Bronchial epithelial cell (primary cell): ENCODE data around the gene ESPN. TPM values are rescaled to one million over a fixed set of nuclear protein-coding genes. Genes with fewer than 3 reads are reported as not detected.

Source experiments
- DNase-seq: peaks from one replicate; pipeline ENCODE4 v3.0.0-alpha.2; 2010; ENCODE audit warnings: low read depth
- FAIRE-seq: peaks from 2 replicates; lab custom pipeline; 2011; peaks lifted over from hg19 to GRCh38; lab: Jason Lieb, UNC
- H3K27me3 ChIP-seq: 2 replicates; pipeline ENCODE4 v1.5.1; 2011; ENCODE audit warnings: low read length; ENCODE audit not compliant: control insufficient read depth, insufficient read depth
- H3K36me3 ChIP-seq: 2 replicates; pipeline ENCODE4 v1.5.1; 2011; ENCODE audit warnings: low read length; ENCODE audit not compliant: control insufficient read depth, insufficient read depth
- H3K4me3 ChIP-seq: 2 replicates; pipeline ENCODE4 v1.5.1; 2011; ENCODE audit warnings: mild to moderate bottlenecking, low read depth, low read length, control low read depth
- CTCF ChIP-seq: IDR thresholded peaks from 2 replicates; pipeline ENCODE4 v1.5.1; 2011; ENCODE audit warnings: mild to moderate bottlenecking, moderate library complexity, low read length, control low read depth, inconsistent platforms; ENCODE audit not compliant: insufficient read depth, severe bottlenecking
- total RNA-seq: library from RNA; depleted of rRNA; stranded (reverse); fragments of >200 nt; gene quantifications from 2 replicates; pipeline ENCODE4 v1.2.1, GENCODE V29; 2014

The ESPN gene
- total RNA-seq, 1 donor from 2014 or later, result 4.5 TPM

GRCh38 chr1:6385488-6386191 lies 38.9 kb upstream of the ESPN start:
- FAIRE-seq (peak; percentile 82), DNase-seq (peak; percentile 98)
- peak overlapping the region; percentile 46 for H3K4me3 ChIP-seq
- H3K36me3 ChIP-seq, result no peaks in the 10 kb centered on the region
- no peaks in the 10 kb centered on the region for H3K27me3 ChIP-seq
- TF ChIP-seq CTCF, result no peak

GRCh38 chr1:6386371-6386949 lies 38.1 kb upstream of the ESPN start:
- Histone ChIP-seq H3K4me3 (peak overlapping the region; percentile 46), H3K36me3 (no peaks in the 10 kb centered on the region), H3K27me3 (no peaks in the 10 kb centered on the region)
- TF ChIP-seq CTCF, result no peak
- DNase-seq (peak; percentile 74), FAIRE-seq (no peak)

GRCh38 chr1:6389971-6390370 lies 34.6 kb upstream of the ESPN start:
- no peak for DNase-seq
- no peak for TF ChIP-seq CTCF
- Histone ChIP-seq H3K27me3 (no peaks in the 10 kb centered on the region), H3K36me3 (no peaks in the 10 kb centered on the region), H3K4me3 (no peak overlapping the region)
- FAIRE-seq, result no peak

- DNase-seq (no peak), FAIRE-seq (no peak)
- H3K4me3 ChIP-seq, result peak overlapping the region; percentile 59
- H3K36me3 ChIP-seq, result no peaks in the 10 kb centered on the region
- no peaks in the 10 kb centered on the region for H3K27me3 ChIP-seq
- TF ChIP-seq CTCF, result no peak
Measured at GRCh38 chr1:6391951-6392808, 32.4 kb upstream of the ESPN start.

- no peak for DNase-seq
- no peak for FAIRE-seq
- TF ChIP-seq CTCF, result no peak
- Histone ChIP-seq H3K36me3 (no peaks in the 10 kb centered on the region), H3K4me3 (peak overlapping the region; percentile 59), H3K27me3 (no peaks in the 10 kb centered on the region)
Measured at GRCh38 chr1:6392809-6393399, 31.7 kb upstream of the ESPN start.
